HG02798 (cell line): ENCODE measurements around the gene EDIL3.

Experiments used
- ATAC-seq: cut with Tn5 transposase; IDR thresholded peaks from one replicate; pipeline ENCODE4 v1.9.1; 2021; ENCODE audit warnings: mild to moderate bottlenecking; ENCODE audit not compliant: unreplicated experiment, poor library complexity

The EDIL3 gene

DNA sequence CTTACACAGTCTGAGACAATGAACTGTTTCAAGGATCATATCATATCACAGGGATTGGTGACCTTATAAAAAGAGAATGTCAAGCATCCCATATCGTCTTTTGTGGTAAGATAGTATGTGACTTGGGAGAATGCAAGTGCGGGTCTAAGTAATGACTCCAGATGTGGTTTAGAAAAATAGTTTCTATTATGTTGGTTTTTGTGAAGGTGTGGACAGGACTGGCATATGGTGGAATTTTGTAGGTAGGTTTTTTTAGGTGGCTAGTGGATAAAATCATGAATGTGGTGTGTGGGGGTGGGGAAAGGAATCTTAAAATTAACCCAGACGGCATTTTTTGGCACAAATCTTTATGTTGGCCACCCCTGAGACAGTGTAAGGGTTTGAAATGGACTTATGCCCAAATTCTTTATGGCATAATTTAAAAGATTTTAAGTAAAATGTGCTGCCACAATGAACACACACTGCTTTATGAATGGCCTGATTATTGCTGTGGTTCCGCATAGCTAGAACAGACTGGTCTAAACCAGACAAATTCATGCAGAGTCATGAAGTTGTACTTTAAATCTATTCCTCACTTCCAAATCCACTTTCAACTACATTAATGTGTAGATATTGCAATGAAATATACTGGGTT lies 459.2 kb downstream of the EDIL3 start:
- ATAC-seq: no peak

DNA sequence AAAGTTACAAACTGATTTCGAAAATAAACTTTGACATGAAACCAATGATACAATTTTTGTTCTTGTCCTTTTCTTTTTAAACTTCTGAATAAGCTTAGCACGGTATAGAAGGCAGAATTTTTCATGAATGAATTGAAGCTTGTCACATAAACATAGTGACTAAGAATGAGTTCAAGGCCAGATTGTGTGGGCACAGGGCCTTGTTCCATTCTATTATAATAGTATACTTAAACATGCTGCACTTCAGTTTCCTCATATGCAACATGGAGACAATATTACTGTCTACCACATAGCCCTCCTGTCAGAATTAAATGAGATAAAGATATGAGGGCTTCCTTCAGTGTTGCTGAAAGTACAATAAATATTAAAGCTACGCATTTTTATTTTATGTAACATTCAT lies 459.8 kb downstream of the EDIL3 start:
- no peak for ATAC-seq

DNA sequence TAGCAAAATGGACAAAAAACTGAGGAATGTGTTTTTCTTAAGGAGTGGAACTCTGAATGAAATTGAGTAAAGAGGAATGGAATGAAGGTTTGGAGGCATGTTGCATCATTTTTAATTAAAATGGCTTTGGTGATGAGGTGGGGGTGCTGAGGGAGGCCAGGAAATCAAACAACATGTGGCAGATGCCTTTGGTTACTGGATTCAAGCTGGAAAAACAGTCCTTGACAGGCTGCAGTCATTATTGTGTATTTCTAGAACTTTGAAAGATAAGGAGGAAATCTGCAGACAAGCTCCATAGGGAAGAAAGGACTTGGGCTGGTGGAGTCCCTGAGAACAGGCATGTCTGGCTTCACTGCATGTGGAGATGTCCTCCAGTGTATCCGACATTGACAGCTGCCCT lies 460.5 kb downstream of the EDIL3 start:
- ATAC-seq: no peak

DNA sequence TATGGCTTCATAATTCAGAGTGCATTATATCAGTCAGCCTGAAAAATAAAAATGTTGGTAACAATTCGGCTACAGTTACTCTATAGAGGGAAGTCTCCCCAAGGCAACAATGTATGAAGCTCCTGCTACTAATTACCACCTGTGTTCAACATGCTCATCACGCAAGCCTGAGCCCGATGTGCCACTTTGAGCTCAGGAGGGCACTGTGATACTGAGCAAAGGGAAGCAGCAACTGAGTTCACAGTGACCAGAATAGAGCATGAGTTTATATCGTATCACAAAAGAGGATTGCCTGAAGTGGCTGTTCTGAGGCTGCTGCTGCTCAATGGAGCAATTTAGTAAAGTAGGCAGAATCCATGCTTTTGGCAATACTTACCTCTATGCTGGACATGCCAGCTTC lies 462.0 kb downstream of the EDIL3 start:
- no peak for ATAC-seq

DNA sequence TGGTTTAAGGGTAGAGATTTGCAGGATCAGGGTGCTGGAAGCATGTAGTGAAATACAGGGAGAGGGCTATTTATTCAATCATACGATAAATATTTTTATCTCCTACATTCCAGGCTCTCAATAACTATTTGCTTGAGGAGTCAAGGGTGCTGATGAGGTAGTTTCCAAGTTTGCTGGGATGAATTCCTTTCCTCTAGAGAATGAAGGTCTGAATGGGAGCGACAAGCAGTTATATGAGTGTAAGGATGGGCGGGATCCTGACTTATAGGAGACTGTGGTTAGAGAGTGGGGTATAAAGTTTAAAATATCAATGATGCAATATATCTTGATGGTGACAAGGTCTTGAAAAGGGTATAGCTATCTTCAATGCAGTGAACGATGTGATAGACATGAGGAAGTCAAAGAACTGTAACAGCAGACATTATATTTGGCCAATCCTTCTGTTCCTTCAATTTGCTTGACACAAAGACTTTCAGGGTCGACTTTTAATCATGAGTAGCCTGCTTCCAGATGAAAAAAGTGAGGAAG lies 462.9 kb downstream of the EDIL3 start:
- ATAC-seq: no peak

DNA sequence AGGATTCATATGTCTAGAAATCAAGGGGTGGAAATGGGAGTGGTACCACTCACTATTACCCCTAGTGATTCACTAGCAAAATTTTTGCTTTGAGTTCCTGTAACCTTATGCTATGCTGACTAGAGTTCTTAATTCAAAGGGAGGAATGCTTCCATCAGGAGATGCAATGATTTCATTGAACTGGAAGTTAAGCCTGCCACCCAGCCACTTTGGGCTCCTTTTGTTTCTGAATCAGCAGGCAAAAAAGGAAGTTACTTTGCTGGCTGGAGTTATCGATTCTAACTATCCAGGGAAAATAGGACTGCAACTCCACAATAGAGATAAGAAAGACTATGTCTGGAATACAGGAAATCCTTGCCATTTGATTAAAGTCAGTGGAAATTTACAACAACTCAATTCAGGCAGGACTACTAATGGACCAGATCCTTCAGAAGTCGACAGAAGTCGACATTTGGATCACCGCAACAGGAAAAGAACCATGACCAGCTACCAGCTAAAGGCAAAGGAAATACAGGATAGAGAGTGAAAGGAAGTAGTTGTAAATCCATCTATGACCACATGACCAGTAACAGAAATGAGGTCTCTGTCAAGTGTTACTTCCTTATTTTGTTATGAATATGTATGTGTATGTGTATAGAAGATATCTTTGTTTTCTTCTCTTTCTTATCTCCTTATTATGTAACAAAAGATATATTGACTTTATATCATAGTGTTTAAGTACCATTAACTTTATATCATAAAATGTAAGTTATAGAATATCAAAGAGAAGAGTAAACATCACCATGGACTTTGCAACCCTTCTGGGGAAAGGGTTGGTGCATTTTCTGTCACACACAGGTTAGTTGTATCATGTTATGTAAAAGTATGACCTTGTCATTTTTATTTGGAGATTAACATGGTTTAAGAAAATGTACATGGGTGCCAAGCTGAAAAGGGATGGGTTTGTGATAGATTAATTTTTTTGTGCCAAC lies 465.3 kb downstream of the EDIL3 start:
- no peak for ATAC-seq

DNA sequence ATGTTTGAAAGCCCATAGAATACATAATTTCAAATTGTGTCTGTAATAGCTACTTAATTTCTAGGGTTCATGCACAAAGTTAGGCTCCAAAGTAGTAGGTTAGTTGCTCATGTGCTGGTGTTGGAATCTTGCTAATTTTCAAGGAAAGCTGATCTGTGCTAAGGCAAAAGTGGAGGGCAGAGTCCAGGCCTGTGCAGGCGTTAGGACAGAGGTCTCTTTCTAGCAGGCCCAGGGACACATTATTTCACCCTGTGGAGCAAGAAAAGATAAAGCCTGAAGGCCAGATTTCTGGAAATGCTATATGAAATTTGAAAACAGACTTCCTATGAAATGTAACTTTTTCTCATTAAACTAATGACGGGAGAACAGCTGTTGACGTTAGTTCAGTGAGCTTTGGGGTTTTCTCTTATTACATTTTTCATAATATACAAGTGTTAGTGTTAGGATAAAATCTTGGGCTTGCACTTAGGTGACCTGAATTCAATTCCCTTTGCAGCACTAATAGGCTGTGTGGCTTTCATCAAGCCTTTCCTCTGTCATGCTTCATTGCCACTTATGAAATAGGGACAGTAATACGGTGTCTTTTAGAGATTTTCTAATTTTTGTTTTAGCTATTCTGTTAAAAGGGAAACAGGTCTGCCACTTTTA lies 467.3 kb downstream of the EDIL3 start:
- no peak for ATAC-seq

DNA sequence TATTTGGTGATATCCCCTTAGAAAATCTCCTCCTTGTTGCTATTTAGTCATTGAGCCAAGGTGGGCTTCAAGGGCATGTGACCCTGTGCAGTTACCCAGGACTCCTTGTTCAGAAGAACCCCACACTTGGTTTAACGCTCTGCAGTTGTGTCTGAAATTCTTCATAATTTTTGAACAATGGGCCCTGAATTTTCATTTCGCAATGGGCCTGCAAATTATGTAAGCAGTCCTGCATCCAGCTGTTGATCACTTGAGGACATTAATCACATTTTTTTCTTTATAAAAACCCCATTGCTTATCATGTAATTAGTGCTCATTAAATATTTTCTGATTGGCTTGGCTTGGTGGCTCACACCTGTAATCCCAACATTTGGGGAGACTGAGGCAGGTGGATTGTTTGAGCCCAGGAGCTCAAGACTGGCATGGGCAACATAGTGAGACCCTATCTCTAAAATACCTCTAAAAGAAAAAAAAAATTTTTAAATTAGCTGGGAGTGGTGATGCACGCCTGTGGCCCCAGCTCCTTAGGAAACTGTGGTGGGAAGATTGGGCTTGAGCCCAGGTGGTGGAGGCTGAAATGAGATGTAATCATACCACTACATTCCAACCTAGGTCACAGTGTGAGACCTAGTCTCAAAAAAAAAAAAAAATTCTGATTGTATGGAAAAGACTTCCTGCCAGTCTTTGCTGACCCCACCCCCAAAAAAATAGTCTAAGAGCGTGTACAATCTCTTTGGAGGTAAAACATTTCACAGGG lies 469.8 kb downstream of the EDIL3 start:
- no peak for ATAC-seq

DNA sequence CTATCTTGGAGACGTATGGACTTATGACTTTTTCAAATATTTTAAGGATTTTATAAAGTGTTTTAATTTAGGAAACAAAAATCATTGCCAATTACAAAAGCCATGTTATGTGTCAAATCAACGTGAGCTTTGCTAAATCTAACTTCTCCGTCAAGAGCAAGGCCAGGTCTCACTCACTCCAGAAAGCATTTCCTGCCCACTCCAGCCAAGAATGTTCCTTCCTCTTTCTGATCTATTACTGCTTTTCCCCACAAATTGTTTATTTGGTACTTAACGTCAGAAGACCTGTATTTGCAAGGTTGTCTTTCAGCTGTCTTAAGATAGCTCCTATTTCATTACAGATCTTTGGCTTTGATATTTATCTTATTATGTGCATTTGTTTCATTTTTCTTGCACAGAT lies 470.5 kb downstream of the EDIL3 start:
- ATAC-seq: no peak

DNA sequence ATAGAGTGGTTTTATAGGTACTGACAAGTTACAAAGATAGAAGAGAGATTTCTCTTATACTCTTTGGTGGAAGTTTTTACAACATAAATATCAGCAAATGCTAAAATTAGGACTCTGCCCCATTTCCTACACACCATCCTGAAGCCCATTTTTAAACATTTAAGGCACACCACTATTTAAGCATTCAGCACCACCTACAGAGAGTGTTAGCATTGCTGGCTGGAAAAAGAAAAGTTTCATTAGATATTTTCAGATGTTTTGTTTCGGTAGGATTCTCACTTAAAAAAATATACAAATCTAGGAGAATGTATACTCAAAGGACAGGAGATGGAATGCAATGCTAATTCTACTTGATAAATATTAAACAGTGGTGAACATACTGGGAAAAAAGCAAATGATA lies 471.1 kb downstream of the EDIL3 start:
- no peak for ATAC-seq

DNA sequence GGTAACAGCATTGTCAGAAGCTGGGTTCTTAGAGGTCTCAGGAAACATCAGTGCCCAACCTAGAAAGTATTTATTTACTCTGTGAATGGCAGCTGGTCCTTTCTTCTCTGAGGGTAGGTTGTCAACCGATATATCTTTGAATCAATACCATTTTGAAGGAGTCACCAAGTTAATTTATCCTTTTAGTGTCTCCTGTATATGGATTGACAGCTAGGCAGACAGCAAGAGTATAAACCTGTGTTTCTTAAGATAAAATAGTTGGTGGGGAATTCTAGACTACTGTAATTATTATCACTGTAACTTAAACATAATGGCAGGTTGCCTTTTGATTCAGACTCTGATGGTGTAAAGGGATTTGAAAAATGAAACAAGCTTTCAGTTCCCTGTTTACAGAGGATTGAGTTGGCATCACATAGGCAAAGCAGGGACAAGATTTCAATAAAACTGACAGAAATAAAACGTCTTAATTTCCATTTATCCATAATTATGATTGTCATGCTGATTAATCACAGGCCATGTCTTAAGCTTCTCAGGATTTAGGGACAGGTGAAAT lies 473.2 kb downstream of the EDIL3 start:
- ATAC-seq: no peak

DNA sequence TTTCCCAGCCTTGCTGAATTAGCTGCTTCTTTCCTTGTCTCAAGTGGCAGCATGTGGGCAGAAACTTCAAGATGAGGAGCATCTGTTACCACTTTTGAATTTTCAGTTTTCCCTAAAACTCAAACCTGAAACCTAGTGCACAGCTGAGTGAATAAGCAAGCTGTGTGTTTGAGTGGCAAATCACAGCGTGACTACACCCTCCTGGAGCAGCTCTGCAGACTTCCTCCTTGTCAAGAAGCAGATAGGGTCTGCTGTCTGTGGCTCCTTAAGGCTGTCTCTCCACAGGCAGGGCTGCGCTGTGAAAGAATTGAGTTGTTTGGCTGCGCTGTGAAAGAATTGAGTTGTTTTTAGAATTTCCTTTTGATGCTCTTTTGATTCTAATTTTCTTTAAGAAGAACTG lies 484.4 kb downstream of the EDIL3 start:
- ATAC-seq: no peak

DNA sequence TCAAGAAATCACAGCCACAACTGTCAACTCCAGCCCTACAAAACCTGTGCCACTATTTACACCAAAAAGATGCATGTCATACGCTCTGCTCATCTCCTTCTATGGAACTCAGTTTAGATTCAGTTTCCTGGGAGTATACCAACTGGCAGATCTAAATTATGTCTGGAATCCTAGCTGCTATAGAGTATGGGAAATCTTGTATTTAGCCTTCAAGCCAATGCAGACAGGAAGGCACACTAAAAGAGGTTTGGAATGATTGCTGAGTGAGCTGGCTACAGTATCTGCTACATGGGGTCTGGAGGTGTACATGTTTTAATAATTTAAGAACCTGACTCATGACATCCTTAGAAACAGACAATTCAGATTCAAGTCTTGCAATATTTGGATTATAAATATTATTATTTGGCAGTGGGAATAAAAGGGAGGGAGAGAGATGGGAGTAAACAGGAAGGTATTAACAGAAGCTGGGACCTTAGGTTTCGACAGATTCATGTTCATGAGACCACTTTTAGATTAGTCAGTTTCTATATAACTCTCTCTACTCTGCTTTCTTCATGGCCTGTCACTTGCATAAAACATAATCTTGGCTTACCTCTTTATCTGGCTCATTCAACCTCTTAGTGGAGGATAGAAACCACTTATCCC lies 485.2 kb downstream of the EDIL3 start:
- no peak for ATAC-seq

DNA sequence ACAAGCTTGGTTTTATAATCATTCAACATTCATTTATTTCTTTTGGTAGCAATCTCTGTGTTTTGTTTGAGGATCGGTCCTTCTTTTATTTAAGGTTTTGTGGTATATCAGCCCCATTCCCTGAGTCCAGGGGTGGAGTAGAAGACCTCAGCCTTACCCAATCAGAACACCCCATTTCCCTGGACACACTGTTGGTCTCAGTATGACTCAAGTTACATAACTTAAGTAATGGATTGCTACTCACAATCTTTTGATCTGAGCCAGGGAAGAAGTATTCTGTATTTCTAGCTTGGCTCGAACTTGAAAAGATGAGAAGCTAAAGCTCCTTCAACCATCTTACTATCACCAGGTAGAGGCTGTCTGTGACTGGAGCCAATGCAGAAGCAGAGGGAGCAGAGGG lies 488.8 kb downstream of the EDIL3 start:
- no peak for ATAC-seq

DNA sequence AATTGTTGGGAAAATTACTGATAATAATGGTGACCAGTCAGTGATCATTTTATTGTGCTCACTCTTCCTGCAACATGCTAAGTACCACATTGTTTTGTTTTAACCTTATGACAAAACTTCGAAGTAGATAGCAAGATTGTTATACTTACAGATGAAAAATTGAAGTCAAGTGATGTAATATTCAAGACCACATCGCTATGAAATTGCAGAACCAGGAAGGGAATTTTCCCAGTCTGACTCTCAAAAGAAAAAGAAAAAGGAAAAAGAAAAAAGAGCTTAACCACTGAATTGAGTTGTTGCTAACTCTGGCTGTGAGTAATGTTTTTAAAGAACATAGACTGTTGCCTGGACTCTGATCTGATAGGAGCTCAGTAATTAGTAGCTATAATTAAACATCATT lies 493.4 kb downstream of the EDIL3 start:
- ATAC-seq: no peak
